22Rv1 (cell line): Measurements from ENCODE around the gene DLG4.

Source experiments
- CTCF ChIP-seq: fragments of 450-650 bp; IDR thresholded peaks from 2 replicates; pipeline ENCODE4 v1.5.1; 2017; ENCODE audit warnings: mild to moderate bottlenecking
- ZFX ChIP-seq: fragments of 450-650 bp; IDR thresholded peaks from 2 replicates; pipeline ENCODE4 v1.6.1; 2017; ENCODE audit warnings: antibody characterized with exemption, borderline replicate concordance

- TF ChIP-seq CTCF (no peak), ZFX (no peak)
Measured at GRCh38 chr17:7173687-7174602, 45.7 kb downstream of the DLG4 start.
